BE2C (cell line): ENCODE results near the gene RBM44.

Experiments used
- DNase-seq: peaks from one replicate; pipeline ENCODE4 v3.0.0-alpha.2; 2020
- H3K27me3 ChIP-seq: fragments of 250-450 bp; sonication (Bioruptor Pico); 2 replicates; pipeline ENCODE4 v1.5.1; 2020; ENCODE audit warnings: mild to moderate bottlenecking
- H3K36me3 ChIP-seq: fragments of 250-450 bp; sonication (Bioruptor Pico); 2 replicates; pipeline ENCODE4 v1.5.1; 2020; ENCODE audit warnings: mild to moderate bottlenecking
- H3K4me1 ChIP-seq: fragments of 250-450 bp; sonication (Bioruptor Pico); 2 replicates; pipeline ENCODE4 v1.5.1; 2020
- H3K4me3 ChIP-seq: 2 replicates; pipeline ENCODE4 v1.5.1; 2011; ENCODE audit warnings: low read depth, low read length
- H3K9me3 ChIP-seq: fragments of 250-450 bp; sonication (Bioruptor Pico); 2 replicates; pipeline ENCODE4 v1.5.1; 2020
- TF ChIP-seq, protein P1 (sequence below): IDR thresholded peaks from 2 replicates; pipeline ENCODE4 v1.5.1; 2012; ENCODE audit warnings: mild to moderate bottlenecking, low read depth, low read length

RBM44 gene

DNA sequence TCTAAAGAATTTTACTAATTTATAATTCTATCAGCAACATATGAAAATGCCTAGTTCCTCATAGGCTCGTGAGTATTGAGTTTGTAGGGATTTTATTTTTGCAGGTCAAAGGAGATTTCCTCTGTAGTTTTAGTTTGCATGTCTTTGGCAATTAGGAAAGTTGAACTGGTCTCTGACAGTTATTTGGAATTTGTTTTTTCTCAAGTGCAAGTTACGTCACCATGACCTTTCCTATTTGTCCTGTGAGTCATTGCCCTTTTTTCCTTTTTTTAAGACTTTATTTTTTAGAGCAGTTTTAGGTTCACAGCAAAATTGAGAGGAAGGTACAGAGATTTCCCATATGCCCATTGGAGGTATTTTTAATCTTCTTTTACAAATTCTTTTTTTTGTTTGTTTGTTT lies 89.8 kb downstream of the RBM44 start:
- no peak for DNase-seq
- no peaks in the 10 kb centered on the region for H3K27me3 ChIP-seq
- H3K36me3 ChIP-seq = 0 out of 2 replicates have a peak, but pooled peaks cover 4% of the 10 kb centered on the region
- H3K9me3 ChIP-seq = no peaks in the 10 kb centered on the region
- H3K4me1 ChIP-seq = peaks cover 39% of the 10 kb centered on the region
- TF ChIP-seq, protein P1, sequence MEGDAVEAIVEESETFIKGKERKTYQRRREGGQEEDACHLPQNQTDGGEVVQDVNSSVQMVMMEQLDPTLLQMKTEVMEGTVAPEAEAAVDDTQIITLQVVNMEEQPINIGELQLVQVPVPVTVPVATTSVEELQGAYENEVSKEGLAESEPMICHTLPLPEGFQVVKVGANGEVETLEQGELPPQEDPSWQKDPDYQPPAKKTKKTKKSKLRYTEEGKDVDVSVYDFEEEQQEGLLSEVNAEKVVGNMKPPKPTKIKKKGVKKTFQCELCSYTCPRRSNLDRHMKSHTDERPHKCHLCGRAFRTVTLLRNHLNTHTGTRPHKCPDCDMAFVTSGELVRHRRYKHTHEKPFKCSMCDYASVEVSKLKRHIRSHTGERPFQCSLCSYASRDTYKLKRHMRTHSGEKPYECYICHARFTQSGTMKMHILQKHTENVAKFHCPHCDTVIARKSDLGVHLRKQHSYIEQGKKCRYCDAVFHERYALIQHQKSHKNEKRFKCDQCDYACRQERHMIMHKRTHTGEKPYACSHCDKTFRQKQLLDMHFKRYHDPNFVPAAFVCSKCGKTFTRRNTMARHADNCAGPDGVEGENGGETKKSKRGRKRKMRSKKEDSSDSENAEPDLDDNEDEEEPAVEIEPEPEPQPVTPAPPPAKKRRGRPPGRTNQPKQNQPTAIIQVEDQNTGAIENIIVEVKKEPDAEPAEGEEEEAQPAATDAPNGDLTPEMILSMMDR = no peak
- H3K4me3 ChIP-seq = no peak overlapping the region

- H3K4me3 ChIP-seq = no peak overlapping the region
- no peaks in the 10 kb centered on the region for H3K9me3 ChIP-seq
- 0 out of 2 replicates have a peak, but pooled peaks cover 4% of the 10 kb centered on the region for H3K36me3 ChIP-seq
- H3K4me1 ChIP-seq = peaks cover 38% of the 10 kb centered on the region
- DNase-seq = no peak
- H3K27me3 ChIP-seq = no peaks in the 10 kb centered on the region
- TF ChIP-seq, protein P1 = no peak
Measured at GRCh38 chr2:237889016-237889415, 90.4 kb downstream of the RBM44 start.

GRCh38 chr2:237889811-237890210 lies 91.2 kb downstream of the RBM44 start:
- Histone ChIP-seq H3K4me1 (peaks cover 32% of the 10 kb centered on the region), H3K36me3 (0 out of 2 replicates have a peak, but pooled peaks cover 4% of the 10 kb centered on the region), H3K9me3 (no peaks in the 10 kb centered on the region), H3K4me3 (no peak overlapping the region), H3K27me3 (no peaks in the 10 kb centered on the region)
- no peak for DNase-seq
- TF ChIP-seq, protein P1 = no peak
